H1 (cell line): Measurements from ENCODE around the gene TLK1. TPM values are rescaled to one million over a fixed set of nuclear protein-coding genes. Genes with fewer than 3 reads are reported as not detected.

ENCODE experiments used
- KDM5A ChIP-seq: fragments of 200-600 bp; IDR thresholded peaks from 2 replicates; pipeline ENCODE4 v1.7.1; 2012; ENCODE audit warnings: mild to moderate bottlenecking, low read length, inconsistent platforms, mixed read lengths
- POLR2A ChIP-seq, 2 experiments: IDR thresholded peaks; 1 replicate in 1 of 2; 2 replicates in 1 of 2; pipeline ENCODE4 v1.6.1; 2011; ENCODE audit warnings: low read depth in 2 of 2, low read length in 2 of 2, mild to moderate bottlenecking in 2 of 2; ENCODE audit errors: control extremely low read depth in 1 of 2
- polyA plus RNA-seq, 7 experiments: library from polyadenylated mRNA; depleted of rRNA in 3 of 7; stranded (reverse) in 5 of 7; unstranded in 2 of 7; fragments of >200 nt in 5 of 7; fragments of 200-250 nt in 2 of 7; gene quantifications; 1 replicate in 5 of 7; 2 replicates in 1 of 7; 4 replicates in 1 of 7; pipeline versions ENCODE4 v1.2.1 to v1.2.3, GENCODE V29; 2011 to 2013; ENCODE audit warnings: missing spikeins in 2 of 7, mixed read lengths in 2 of 7
- total RNA-seq: library from RNA; stranded (reverse); fragmentation: NEBNext Ultra II Directional; extraction: Animal tissue kit (Norgen Biotek cat#: 25700); gene quantifications from 2 replicates; pipeline ENCODE4 v1.2.1, GENCODE V29; 2021

Gene TLK1
- total and polyA plus RNA-seq, 2 of the 8 experiments (the other 6 are each of a cell fraction or from before 2014, with no cell fraction given): 11.2 to 102 TPM

GRCh38 chr2:171016125-171016524, 144.6 kb downstream of the TLK1 start (continued):
- TF ChIP-seq POLR2A (IDR thresholded peaks at IDR 0.05; ENCODE audit: control extremely low read depth in 1 of 2, low read depth in 2 of 2, low read length in 2 of 2): no peak
- TF ChIP-seq KDM5A: no peak
